Measurements from ENCODE around the gene VSIG10L.

Gene VSIG10L

GRCh38 chr19:51341976-51342580, at the start of gene VSIG10L:
TSS of gene VSIG10L (minus strand) at chr19:51342139. CDS start at chr19:51342124, 15 bp downstream.
- no peak for DNase-seq

DNA sequence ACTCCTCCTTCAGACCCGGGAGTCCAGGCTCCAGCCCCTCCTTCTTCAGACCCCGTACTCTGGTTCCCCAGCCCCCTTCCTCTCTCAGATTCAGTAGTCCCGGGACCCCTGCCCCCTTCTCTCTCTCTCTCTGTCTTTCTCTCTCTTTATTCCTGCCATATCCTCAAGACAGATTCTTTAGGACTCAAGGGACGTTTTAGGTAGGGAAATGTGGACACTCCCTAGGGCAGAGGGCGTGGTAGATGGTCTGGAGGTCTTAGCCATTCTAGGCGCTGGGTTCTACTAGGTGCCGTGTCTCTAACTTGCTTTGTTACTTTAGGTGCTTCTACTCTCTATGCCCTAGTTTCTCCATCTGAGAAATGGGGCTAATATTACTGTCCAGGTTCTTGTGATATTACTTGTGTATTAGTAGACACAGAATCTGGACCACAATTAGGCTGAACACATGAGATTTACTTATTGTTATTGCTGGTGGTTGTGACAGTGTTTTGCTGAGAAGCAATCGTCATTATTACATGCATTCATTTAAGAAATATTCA, 49.2 kb upstream of the VSIG10L start:
- DNase-seq: no peak

- no peak for DNase-seq
Measured at GRCh38 chr19:51389143-51389542, 47.2 kb upstream of the VSIG10L start.

DNA sequence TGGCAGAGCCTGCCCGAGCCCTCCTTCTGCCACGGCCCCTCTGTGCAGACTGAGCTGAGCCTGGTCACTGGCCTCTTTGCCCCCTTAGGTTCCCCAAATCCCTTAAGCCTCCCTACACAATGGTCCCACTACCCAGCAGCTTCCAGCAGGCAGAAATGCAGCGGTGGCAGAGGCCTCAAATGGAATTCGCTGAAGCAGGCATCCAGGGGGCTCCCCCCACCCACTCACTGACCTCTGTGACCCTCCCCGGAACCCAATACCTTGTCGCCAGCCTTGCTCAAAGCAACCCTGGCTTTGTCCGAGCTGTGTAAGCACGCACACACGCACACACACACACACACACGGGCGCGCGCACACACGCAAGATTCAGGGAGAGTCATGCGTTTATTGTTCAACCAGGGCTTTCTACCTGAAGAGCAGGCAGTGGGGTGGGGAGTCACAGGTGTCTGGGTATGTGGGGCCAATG, 46.0 kb upstream of the VSIG10L start, which contains the start of gene LIM2:
Gene LIM2 (minus strand): TSS at position 51 of the 466 bp plus-strand sequence. CDS start 531 bp downstream, outside the sequence.
- DNase-seq: no peak

DNA sequence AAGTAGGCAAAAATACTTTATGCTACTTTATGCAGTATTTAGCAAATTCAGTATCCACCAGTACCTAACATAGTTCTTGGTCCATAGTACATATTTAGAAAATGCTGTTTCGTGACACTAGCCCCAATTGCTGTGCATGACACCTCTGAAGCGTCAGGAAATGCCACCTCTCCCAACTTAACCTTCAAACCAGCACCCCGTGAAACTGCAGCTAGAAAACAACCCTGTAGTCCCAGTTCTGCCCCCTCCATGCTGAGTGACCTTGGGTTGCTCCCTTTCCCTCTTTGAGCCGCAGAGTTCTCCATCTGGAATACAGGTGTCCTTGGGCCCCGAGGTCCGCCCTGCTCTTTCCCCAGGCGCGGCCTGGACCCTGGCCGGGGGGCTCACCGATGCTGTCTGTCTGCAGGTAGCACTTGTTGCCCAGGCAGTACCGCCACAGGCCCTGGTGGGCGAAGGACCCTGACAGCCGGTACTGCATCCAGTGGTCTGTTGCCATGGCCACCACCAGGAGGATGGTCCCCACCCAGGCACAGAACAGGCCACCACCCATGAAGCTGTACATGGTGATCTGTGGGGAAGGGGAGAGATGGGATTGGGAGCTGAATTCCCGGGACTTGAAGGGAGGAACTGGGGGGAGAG, 45.1 kb upstream of the VSIG10L start:
- no peak for DNase-seq

- DNase-seq: no peak
Measured at GRCh38 chr19:51382004-51382403, 40.1 kb upstream of the VSIG10L start.

DNA sequence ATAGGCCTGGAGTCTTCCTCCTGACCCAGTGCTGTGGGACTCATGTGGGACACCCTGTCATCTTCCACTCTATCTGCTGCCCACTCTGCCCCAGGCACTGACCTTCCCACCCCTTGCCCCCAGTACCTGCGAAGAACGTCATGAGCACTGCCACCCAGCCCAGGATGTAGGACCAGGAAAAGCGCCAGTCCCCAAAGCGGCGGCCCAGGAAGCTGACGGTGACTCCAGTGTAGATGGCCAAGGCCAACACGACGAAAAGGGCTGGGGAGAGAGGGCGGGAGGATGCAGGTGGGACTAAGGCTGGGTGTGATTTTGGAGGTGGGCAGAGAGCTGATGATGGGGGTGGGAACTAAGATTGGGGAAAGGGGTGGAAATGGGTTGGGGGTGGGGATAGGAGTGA, 38.4 kb upstream of the VSIG10L start:
- DNase-seq: no peak

DNA sequence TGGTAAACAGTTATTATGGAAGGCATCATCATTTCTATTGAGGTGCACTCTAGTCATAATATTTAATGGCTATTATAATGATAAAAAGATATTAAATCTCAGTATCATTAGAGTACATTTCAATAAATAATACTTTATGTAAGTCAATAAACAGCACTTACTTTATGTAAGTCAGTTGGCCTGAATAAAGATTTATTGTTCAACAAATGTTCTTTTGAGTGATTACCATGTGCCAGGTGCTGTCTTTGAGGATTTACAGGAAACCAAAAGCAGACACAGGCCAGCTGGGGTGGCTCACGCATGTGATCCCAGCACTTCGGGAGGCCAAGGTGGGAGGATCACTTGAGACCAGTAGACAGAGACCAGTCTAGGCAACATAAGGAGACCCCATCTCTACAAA, 35.5 kb upstream of the VSIG10L start:
- DNase-seq: no peak

GRCh38 chr19:51375504-51376221, 33.7 kb upstream of the VSIG10L start:
- no peak for DNase-seq

- DNase-seq: no peak
Measured at GRCh38 chr19:51372649-51373504, 30.9 kb upstream of the VSIG10L start, which contains the start of gene NKG7. TSS of gene NKG7 (minus strand) at chr19:51372654. CDS start at chr19:51372535, 119 bp downstream.

DNA sequence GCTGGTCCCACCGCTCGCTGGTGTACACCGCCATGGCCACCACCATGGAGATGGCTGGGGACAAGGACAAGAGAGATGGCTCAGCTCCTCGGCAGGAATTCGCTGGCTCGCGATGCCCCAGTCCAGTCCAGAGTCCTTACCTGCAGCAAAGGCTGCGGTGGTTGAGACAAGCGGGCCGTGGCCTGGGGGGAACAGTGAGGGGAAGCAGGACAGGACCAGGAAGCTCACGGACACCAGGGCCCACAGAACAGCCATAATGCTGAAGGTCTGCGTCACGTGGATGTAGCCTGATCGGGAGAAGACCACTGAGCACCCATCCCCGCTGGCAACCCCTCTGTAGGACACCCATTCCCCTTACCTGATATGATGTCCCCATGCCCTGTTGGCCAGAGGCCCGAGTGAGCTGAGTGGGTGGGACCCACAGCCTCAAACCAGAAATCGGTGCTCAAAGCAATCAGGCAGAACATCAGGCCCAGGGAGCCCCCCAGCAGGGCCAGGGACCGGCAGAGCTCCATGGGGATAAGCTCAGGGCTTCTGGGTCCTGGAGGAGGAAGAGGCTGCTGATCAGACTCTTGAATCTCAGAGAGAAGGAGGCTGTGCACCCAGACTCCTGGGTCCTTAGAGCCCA, 30.2 kb upstream of the VSIG10L start:
- DNase-seq: no peak

- DNase-seq: no peak
Measured at GRCh38 chr19:51371186-51371690, 29.3 kb upstream of the VSIG10L start.

- no peak for DNase-seq
Measured at GRCh38 chr19:51370230-51370629, 28.3 kb upstream of the VSIG10L start.

- no peak for DNase-seq
Measured at GRCh38 chr19:51368366-51369282, 26.7 kb upstream of the VSIG10L start, which contains the start of gene CLDND2. TSS of gene CLDND2 (minus strand) at chr19:51369003. CDS start at chr19:51368577, 426 bp downstream.

- no peak for DNase-seq
Measured at GRCh38 chr19:51367565-51368365, 25.8 kb upstream of the VSIG10L start.

- no peak for DNase-seq
Measured at GRCh38 chr19:51367255-51367564, 25.3 kb upstream of the VSIG10L start.

DNA sequence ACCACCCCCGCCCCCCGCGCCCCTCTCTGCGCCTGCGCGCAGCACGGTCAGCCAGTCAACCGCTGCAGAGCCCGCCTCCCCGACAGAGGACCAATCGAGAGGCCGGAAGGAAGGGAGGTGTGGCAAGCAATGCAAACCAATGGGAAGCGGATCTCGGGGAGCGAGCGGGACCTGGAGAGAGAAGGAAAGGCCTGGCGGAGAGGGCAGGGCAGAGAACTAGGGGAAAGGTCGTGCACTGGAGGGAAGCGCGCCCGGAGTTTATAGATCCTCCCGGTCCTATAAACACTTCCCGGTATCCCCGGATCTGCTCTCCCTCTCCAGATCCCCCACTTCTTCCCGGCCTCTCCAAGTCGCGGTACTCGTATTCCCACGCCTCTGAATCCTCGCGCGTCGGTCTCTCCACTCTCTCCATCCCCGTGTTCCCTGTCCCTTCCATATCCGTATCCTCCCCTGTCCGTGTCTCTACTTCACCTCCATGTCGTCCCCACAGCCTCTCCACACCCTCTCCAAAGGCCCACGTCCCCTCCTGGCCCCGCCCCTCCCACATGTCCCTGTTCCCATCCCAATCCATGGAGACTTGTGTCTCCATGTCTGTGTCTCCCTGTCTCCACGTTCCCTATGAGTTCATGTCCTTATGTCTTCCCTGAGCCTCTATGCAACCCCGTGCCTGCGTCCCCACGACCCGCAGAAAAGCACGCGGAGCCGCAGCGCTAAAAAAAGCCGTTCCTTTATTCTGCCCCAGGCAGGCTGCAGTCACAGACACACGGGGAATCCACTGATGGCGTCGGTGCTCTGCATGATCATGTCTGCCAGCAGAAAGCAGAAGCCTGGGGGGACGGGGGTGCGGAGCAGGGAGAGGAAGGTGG, 24.7 kb upstream of the VSIG10L start:
- no peak for DNase-seq

DNA sequence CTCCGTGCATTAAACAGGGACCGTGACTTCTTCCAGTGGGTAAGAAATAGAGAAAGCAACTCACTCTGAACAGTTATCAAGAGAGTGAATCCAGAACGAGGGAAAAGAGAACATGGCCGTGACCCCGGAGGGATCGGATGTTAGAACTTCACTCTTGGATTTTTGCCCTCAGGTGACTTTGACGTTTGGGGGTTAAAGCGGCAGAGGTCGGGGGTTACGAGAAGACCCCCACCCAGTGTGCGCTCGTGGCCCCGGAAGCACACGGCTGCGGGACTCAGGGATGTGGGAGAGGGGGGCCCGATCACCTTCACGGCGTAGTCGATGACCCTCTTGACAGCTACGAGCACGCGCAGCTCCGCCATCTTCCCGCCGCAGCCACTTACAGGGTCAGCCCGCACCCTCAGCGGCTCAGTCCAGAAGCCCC, 24.0 kb upstream of the VSIG10L start, which contains the start of gene ETFB:
Gene ETFB (minus strand): TSS at position 424 of the 424 bp plus-strand sequence. CDS start 62 bp downstream, at position 362.
- DNase-seq: no peak

Measured in NCI-H1417 treated with DMSO at 0.1 percent for 48 hours (cell line).